GM21723 (cell line): Measurements from ENCODE around the gene PDE9A.

ENCODE experiments used
- ATAC-seq: cut with Tn5 transposase; IDR thresholded peaks from one replicate; pipeline ENCODE4 v1.9.1; 2021; ENCODE audit warnings: mild to moderate bottlenecking, moderate library complexity; ENCODE audit not compliant: unreplicated experiment

PDE9A gene

DNA sequence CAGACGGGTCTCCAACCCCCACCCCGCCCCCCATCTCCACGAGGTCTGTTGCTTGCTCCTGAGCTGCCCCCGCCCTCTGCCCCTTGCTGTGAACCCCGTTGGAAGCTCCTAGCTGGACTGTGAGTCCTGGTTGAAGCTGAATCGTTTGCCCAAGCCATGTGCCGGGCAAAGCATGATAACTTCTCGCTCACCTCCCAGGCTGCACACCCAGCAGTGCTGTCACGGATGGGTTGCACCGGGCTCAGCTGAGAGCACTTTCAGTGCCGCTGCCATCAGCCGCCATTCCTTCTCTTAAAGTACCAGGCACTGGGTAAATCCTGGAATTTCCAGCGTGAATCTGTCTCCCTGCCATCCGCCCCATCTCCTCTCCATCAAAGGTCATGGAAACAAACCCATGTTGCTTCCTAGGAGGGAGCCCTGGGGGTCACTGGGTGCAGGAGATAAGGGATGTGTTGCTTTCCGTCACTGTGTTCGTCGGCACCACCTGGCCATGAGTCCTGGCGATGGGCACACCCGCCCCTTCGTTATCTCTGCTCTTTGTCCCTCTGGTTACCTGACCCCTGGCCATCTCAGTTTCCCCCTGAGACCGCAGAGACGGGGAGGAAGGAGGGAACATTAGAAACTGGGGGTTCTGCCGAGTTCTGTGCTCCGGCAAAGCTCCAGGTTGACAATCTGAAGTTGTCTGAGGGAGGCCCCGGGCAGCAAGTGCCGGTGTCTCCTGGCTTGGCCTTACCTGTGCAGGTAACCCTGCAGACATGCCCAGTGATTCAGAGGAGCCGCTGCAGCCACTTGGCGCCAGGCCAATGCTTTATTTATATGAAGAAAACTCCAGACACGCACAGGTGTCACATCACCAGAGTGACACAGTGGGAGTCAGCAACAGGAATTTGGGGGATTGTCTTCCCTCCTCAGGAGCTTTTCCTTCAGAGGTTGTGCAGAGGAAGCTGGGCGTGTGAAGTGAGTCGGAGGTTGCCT, 2.7 kb downstream of the PDE9A start:
- no peak for ATAC-seq

DNA sequence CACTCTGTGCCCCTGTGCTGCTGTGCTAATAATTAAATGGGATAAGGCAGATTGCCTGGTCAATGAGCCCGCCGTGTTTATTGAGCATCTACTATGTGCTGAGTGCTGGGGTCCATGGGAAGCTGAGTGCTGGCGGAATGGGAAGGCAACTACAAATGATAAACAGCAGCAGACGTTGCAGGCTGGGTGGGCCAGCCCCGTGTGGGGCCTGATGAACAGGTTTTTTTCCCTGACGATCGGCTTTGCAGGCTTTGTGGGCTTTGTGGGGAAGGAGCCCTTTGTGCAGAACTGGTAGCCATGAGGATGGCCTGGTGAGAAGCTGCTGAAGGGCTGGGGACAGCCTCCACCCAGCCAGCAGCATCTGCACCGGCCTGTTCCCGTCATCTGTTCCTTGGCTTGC, 3.5 kb downstream of the PDE9A start:
- ATAC-seq = no peak

DNA sequence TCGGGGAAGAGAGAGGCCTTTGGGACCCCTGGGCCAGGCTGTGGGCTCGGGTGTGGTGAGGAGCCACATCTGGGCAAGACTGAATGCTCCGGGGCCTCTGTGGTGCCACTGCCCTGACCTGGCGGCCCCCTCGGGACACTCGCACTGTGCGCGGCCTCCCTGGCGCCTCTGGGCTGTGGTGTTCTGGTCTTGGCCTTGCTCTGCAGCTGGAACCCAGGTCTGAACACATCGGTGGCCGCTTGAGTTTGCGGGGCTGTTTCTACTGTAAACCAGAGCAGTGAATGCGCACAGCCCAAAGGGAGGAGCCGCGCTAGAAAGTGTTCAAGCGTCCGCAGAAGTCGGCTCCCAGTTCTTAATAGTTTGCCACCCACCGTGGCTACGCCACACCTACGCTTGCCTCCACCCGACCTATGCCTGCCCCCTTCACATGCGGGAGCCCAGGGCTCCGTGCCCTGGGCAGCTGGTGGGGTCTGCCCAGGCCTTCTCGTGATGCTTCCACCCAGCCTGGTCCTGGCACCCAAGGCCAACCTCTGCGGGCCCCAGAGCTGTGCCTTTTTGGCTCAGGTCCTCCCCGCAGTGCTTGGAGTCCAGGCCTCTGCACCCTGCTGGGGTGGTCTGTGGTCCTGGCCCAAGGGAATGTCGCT, 4.4 kb downstream of the PDE9A start:
- no peak for ATAC-seq

GRCh38 chr21:42658320-42659105, 5.1 kb downstream of the PDE9A start:
- no peak for ATAC-seq

GRCh38 chr21:42659416-42660117, 6.1 kb downstream of the PDE9A start:
- no peak for ATAC-seq

- no peak for ATAC-seq
Observed at GRCh38 chr21:42660118-42660470, 6.7 kb downstream of the PDE9A start.

DNA sequence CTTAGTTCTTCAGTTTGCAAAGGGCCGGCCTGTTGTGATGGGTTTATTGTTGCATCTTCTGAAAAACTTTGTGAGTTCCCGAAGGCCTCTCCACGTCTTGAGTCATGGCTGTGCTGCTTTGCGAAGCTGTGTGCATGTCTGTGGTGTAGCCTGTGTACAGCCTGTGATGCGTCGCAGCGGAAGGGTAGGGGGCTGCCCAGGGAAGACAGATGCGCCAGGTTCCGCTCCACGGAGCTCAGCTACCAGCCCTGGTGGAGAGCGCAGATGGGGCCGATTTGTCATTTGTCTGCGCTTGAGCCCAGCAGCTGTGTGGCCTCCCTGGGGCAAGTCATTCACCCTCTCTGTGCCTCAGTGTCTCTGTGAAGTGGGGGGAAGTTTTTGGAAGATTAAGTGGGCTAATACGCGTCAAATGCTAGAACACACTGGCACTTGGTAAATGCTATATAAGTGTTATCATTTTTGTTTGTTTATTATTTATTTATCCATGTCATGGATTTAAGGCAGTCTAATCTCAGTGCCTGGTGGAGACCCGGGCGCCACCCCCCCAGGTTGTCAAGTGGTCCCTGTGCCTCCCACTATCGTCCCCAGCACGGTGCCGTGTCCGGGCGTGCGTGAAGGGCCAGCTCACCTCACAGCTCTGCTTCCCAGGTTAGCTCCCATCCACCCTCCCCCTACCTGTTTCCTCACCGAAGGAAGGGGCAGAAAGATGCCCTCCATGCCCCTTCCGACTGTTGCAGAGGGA, 8.4 kb downstream of the PDE9A start:
- no peak for ATAC-seq

GRCh38 chr21:42662430-42663199, 9.2 kb downstream of the PDE9A start:
- ATAC-seq = no peak

DNA sequence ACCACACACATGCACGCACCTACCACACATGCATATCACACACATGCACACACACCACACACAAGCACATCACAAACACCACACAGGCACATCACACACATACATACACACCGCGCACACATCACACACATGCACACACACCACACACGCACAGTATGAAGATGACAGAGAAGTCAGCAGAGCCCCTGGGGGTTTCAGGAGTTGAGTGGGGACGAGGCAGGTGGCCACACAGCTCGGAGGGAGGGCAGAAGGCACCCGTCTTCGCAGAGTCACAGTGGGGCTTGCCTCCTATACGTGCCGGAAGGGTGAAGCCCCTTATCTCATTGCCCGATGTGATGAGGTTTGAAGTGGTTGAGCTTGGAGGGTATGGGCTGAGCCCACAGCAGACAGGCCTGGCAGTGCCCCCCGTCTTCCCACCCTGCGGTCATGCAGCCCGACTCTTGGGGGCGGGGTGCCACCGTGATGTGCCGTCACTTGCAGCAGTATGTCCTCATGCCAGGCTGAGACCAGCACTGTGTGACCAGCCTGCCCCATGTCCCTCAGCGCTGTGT, 9.9 kb downstream of the PDE9A start:
- ATAC-seq = no peak

- ATAC-seq = no peak
Observed at GRCh38 chr21:42663860-42664535, 10.6 kb downstream of the PDE9A start.

DNA sequence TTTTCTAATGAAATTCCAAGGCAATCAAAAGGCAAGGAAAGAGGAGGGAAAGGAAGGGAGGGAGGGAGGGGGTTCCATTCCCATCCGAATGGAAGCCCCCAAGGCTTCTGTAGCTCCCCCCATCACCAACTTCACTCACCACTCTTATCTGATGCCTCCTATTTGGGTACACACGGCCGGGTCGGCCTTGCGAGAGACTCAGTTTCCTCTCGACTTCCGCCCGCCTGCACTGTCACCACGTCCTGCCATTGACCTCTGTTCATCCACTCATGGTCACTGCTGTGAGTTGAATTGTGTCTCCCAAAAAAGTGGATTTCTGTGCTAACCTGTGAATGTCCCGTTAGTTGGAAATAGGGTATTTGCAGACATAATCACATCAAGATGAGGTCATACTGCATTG, 11.2 kb downstream of the PDE9A start:
- no peak for ATAC-seq

- no peak for ATAC-seq
Observed at GRCh38 chr21:42665026-42665425, 11.6 kb downstream of the PDE9A start.

DNA sequence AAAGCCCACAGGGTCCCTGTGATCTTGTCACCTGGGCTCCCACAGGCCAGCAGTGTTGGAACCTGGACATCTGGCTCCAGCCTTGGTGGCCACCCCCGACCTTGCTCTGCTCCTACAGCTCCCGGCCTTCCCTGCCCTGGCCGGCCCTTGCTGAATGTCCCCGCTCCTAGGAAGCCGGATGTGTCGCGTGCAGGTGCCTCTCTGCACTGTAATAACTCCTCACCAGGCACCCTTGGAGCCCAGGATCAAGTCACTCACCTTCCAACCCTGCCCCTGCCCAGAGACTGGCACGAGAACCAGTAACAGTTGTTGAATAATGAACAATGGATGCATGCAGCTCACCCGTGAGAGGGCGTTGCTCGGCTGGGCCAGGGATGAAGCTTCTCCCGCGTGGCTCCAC, 12.1 kb downstream of the PDE9A start:
- ATAC-seq = no peak

DNA sequence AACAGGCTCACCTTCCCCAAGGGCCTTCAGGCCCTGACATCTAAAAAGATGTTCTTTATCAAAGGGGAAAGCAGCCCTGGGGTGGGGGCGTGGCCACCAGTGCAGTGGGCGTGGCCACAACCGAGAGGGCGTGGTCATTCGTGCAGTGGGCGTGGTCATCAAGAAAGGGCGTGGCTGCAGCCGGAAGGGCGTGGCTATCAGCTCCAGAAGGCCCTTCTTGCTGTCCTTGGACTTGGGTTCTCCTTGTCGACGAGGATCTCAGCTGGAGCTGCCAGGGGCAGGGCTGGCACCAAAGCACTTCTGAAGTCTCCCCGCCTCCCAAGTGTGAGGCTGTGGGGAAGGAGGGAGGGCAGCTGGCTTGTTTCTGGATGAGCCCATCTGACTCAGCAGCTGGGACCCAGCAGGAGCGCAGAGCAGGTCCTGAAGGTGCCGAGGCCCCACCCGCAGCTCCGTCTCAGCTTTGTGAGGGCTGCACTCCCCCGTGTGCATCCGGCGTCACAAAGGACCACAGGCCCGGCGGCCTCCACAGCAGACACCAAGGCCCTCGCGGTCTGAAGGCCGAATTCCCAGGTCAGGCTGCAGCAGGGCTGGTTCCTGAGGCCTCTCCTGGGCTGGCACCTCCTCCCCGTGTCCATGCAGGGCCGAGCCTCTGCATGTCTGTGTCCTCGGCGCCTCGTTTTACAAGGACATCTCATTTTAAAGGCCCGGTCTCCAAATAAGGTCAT, 12.8 kb downstream of the PDE9A start:
- ATAC-seq = no peak

GRCh38 chr21:42666925-42667324, 13.5 kb downstream of the PDE9A start:
- no peak for ATAC-seq

- no peak for ATAC-seq
Observed at GRCh38 chr21:42668298-42668992, 15.0 kb downstream of the PDE9A start.

GRCh38 chr21:42669041-42669440, 15.6 kb downstream of the PDE9A start:
- ATAC-seq = no peak
